Ishikawa (cell line): ENCODE results near the gene DUSP12.

Experiments used
- CEBPB ChIP-seq: IDR thresholded peaks from 2 replicates; pipeline ENCODE4 v1.6.1; 2012
- CREB1 ChIP-seq: IDR thresholded peaks from 2 replicates; pipeline ENCODE4 v1.6.1; 2012; ENCODE audit warnings: low read depth
- EGR1 ChIP-seq: IDR thresholded peaks from 2 replicates; pipeline ENCODE4 v1.6.1; 2012
- EP300 ChIP-seq: IDR thresholded peaks from 2 replicates; pipeline ENCODE4 v1.6.1; 2012; ENCODE audit warnings: borderline replicate concordance
- FOXM1 ChIP-seq: IDR thresholded peaks from 2 replicates; pipeline ENCODE4 v1.6.1; 2012; ENCODE audit warnings: low read depth, borderline replicate concordance
- NFIC ChIP-seq: IDR thresholded peaks from 2 replicates; pipeline ENCODE4 v1.6.1; 2012
- RAD21 ChIP-seq: IDR thresholded peaks from 2 replicates; pipeline ENCODE4 v1.6.1; 2012; ENCODE audit warnings: low read depth
- TAF1 ChIP-seq: IDR thresholded peaks from 2 replicates; pipeline ENCODE4 v1.6.1; 2012; ENCODE audit warnings: low read depth, mild to moderate bottlenecking
- TCF12 ChIP-seq: IDR thresholded peaks from 2 replicates; pipeline ENCODE4 v1.6.1; 2012; ENCODE audit warnings: low read depth
- TEAD4 ChIP-seq: IDR thresholded peaks from 2 replicates; pipeline ENCODE4 v1.6.1; 2012
- YY1 ChIP-seq: IDR thresholded peaks from 2 replicates; pipeline ENCODE4 v1.6.1; 2012; ENCODE audit warnings: low read depth
- ZBTB7A ChIP-seq: IDR thresholded peaks from 2 replicates; pipeline ENCODE4 v1.6.1; 2012; ENCODE audit warnings: low read depth
- TF ChIP-seq, protein P1 (sequence below): IDR thresholded peaks from 2 replicates; pipeline ENCODE4 v1.6.1; 2012
- TF ChIP-seq, protein P2 (sequence below): IDR thresholded peaks from 2 replicates; pipeline ENCODE4 v1.6.1; 2012
- TF ChIP-seq, protein P3 (sequence below): IDR thresholded peaks from 2 replicates; pipeline ENCODE4 v1.6.1; 2012; ENCODE audit warnings: low read depth, mild to moderate bottlenecking

Gene DUSP12, protein sequence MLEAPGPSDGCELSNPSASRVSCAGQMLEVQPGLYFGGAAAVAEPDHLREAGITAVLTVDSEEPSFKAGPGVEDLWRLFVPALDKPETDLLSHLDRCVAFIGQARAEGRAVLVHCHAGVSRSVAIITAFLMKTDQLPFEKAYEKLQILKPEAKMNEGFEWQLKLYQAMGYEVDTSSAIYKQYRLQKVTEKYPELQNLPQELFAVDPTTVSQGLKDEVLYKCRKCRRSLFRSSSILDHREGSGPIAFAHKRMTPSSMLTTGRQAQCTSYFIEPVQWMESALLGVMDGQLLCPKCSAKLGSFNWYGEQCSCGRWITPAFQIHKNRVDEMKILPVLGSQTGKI

DNA sequence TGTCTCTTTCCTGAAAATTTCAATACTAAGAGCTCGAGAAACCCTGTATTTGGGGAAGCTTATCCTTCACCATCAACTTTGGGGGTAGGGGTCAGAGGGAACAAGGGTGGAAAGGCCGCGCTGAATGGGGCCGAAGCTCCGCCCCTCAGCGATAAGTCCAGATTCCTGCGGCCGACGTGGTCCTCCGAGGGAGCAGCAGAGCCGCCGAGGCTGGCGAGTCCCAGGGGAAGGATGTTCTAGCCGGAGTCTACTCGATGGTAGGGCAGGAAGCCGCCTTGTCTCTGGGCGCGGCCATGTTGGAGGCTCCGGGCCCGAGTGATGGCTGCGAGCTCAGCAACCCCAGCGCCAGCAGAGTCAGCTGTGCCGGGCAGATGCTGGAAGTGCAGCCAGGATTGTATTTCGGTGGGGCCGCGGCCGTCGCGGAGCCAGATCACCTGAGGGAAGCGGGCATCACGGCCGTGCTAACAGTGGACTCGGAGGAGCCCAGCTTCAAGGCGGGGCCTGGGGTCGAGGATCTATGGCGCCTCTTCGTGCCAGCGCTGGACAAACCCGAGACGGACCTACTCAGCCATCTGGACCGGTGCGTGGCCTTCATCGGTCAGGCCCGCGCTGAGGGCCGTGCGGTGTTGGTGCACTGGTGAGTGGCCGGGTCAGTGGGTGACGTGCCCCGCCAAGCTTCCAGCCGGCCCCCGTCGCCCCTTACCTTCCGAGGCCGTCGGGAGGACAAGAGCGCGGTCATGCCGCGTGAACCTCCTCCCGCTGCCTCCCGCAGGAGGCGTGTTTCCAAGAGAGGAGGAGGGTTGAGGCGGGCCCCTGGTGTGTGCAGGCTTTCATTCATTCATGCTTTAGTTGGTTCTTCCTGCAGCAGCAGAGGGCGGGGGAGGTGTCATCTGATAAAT is at the start of gene DUSP12:
DUSP12 (plus strand) TSS at position 278 of the 899 bp plus-strand sequence; CDS start at position 294, 16 bp downstream.
- TF ChIP-seq TCF12 (peak; percentile 68; the same call in 1 of the 2 replicates), EGR1 (no peak), TAF1 (peak; percentile 79), ZBTB7A (0 out of 2 replicates have a peak, but pooled peaks have one; percentile 30), YY1 (peak; percentile 96), CREB1 (no peak), NFIC (no peak), CEBPB (no peak)
- TF ChIP-seq, protein P1, sequence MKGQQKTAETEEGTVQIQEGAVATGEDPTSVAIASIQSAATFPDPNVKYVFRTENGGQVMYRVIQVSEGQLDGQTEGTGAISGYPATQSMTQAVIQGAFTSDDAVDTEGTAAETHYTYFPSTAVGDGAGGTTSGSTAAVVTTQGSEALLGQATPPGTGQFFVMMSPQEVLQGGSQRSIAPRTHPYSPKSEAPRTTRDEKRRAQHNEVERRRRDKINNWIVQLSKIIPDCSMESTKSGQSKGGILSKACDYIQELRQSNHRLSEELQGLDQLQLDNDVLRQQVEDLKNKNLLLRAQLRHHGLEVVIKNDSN = peak; percentile 3; the same call in 1 of the 2 replicates
- TF ChIP-seq, protein P2, sequence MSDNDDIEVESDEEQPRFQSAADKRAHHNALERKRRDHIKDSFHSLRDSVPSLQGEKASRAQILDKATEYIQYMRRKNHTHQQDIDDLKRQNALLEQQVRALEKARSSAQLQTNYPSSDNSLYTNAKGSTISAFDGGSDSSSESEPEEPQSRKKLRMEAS = peak; percentile 85

DNA sequence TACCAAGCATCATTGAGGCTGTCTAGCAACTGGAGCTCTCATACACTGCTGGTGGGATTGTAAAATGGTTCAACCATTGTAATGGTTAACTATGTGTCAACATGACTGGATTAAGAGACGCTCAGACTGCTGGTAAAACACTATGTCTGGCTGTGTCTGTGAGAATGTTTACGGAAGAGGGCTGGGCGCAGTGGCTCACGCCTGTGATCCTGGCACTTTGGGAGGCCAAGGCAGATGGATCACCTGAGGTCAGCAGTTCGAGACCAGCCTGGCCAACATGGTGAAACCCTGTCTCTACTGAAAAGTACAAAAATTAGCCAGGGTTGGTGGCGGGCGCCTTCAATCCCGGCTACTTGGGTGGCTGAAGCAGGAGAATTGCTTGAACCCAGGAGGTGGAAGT is 47.3 kb upstream of the DUSP12 start:
- TF ChIP-seq TEAD4 (no peak), EP300 (no peak), EGR1 (no peak), NFIC (no peak), RAD21 (no peak), FOXM1 (no peak), YY1 (no peak), ZBTB7A (no peak), CEBPB (no peak), TCF12 (no peak), CREB1 (no peak)
- TF ChIP-seq, protein P3, sequence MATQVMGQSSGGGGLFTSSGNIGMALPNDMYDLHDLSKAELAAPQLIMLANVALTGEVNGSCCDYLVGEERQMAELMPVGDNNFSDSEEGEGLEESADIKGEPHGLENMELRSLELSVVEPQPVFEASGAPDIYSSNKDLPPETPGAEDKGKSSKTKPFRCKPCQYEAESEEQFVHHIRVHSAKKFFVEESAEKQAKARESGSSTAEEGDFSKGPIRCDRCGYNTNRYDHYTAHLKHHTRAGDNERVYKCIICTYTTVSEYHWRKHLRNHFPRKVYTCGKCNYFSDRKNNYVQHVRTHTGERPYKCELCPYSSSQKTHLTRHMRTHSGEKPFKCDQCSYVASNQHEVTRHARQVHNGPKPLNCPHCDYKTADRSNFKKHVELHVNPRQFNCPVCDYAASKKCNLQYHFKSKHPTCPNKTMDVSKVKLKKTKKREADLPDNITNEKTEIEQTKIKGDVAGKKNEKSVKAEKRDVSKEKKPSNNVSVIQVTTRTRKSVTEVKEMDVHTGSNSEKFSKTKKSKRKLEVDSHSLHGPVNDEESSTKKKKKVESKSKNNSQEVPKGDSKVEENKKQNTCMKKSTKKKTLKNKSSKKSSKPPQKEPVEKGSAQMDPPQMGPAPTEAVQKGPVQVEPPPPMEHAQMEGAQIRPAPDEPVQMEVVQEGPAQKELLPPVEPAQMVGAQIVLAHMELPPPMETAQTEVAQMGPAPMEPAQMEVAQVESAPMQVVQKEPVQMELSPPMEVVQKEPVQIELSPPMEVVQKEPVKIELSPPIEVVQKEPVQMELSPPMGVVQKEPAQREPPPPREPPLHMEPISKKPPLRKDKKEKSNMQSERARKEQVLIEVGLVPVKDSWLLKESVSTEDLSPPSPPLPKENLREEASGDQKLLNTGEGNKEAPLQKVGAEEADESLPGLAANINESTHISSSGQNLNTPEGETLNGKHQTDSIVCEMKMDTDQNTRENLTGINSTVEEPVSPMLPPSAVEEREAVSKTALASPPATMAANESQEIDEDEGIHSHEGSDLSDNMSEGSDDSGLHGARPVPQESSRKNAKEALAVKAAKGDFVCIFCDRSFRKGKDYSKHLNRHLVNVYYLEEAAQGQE = no peak
- TF ChIP-seq, protein P2 = no peak
- TF ChIP-seq, protein P1 = no peak

DNA sequence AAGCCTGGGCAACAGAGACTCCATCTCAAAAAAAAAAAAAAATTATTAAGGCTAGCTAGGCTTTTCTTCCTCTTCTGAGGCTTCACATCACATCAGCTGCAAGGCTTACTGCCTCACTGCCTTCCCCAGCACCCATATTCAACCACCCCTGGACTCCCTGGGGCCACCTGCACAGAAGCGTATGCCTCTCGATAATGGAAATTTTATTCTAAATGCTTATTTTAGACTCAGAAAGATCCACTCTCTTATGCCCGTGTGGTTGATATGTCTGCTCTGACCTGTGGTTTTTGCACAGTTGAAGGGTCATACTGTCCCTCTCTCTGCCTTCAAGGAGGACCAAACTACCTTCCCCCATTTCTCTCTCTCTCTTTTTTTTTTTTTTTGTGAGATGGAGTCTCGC is 44.0 kb upstream of the DUSP12 start:
- TF ChIP-seq TCF12 = no peak
- no peak for TF ChIP-seq FOXM1
- TF ChIP-seq CREB1 = no peak
- TF ChIP-seq, protein P3 = no peak
- no peak for TF ChIP-seq CEBPB
- no peak for TF ChIP-seq ZBTB7A
- no peak for TF ChIP-seq EP300
- no peak for TF ChIP-seq TEAD4

DNA sequence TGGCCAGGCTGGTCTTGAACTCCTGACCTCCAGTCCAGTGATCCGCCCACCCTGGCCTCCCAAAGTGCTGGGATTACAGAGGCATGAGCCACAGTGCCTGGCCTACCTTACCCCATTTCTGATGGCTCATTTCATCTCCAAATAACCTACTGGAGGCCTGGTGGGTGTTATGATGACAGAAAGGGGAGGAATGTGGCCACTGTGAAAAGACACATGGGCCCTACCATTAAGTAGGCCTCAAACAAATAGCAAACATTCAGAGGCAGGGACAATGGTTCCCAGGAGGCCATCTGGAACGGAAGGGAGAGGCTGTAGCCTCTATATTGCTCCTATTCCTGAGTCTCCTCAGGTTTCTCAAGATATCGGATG is 43.5 kb upstream of the DUSP12 start:
- TF ChIP-seq FOXM1 = no peak
- TF ChIP-seq RAD21 = no peak
- TF ChIP-seq TEAD4 = no peak
- no peak for TF ChIP-seq YY1
- no peak for TF ChIP-seq CEBPB
- no peak for TF ChIP-seq CREB1
- TF ChIP-seq, protein P3 = no peak
- TF ChIP-seq TCF12 = no peak
- TF ChIP-seq TAF1 = no peak
- TF ChIP-seq EP300 = no peak
